Measurements from ENCODE around the gene DRD5. TPM values are rescaled to one million over a fixed set of nuclear protein-coding genes. Genes with fewer than 3 reads are reported as not detected.

The DRD5 gene
- total RNA-seq = 0.14 TPM in 1 of 2 replicates, not detected in the other

DNA sequence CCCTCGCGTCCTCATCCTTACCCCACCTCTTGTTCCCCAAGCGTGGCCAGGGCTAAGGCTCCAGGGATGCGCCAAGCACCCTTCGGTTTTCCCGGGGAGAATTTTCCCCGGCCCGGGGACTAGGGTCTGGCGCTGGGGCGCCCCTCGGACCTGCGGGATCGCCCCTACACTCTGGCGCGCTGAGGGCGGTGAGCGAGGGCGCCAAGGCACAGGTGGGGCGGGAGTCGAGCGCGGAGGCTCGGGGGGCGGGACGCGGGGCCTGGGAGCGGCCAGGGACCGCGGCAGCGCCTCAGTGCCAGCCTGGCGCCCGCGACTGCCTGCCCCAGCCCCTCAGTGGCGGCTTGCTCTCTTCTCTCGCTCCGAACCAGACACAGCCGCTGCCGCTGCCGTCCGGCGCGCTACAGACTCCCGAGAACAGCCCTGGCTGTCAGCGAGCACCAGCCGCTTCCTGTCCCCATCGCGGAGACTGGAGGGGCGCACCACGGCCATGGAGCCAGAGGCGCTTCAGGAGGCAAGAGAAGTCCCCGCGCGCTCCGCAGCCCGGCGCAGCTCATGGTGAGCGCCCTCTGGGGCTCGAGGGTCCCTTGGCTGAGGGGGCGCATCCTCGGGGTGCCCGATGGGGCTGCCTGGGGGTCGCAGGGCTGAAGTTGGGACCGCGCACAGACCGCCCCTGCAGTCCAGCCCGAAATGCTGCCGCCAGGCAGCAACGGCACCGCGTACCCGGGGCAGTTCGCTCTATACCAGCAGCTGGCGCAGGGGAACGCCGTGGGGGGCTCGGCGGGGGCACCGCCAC lies at the start of gene DRD5:
Gene DRD5 (plus strand): TSS at position 292 of the 793 bp plus-strand sequence. CDS start 396 bp downstream, at position 688.

Other genes starting within 250 kb of the DRD5 start
- 37.6 and 78.7 TPM in 2 replicates for gene SLC2A9, start 239.9 kb downstream of the DRD5 start, total RNA-seq

All from nasal cavity respiratory epithelium epithelial cell of viscerocranial mucosa (primary cell).